Right ventricle myocardium superior (tissue), 1 donor: Measurements from ENCODE around the gene CGNL1. TPM values are rescaled to one million over a fixed set of nuclear protein-coding genes. Genes with fewer than 3 reads are reported as not detected.
A peak's percentile ranks its signal among the peaks of the same experiment; 100 is the strongest.

Source experiments
- ATAC-seq: fragments of 200-7000 bp; cut with Tn5 transposase; one replicate; pipeline ENCODE4 v1.9.1; 2020; ENCODE audit warnings: mild to moderate bottlenecking; ENCODE audit not compliant: poor library complexity
- DNase-seq: peaks from one replicate; pipeline ENCODE4 v3.0.0-alpha.2; 2020
- intact Hi-C: fragments of 100-400 bp; cut with DNase I; formaldehyde crosslinking; loops from one replicate; pipeline ENCODE4 v1.11.2; 2022
- total RNA-seq: library from RNA; stranded (reverse); fragmentation: NEBNext Ultra II Directional; extraction: Animal tissue kit (Norgen Biotek cat#: 25700); gene quantifications from one replicate; pipeline ENCODE4 v1.2.1, GENCODE V29; 2021
- donor health status: DM: no; HTN: yes; CAD: no; lungs with severe emphysema.

The CGNL1 gene
- total RNA-seq, 1 donor from 2014 or later: 11.2 TPM

DNA sequence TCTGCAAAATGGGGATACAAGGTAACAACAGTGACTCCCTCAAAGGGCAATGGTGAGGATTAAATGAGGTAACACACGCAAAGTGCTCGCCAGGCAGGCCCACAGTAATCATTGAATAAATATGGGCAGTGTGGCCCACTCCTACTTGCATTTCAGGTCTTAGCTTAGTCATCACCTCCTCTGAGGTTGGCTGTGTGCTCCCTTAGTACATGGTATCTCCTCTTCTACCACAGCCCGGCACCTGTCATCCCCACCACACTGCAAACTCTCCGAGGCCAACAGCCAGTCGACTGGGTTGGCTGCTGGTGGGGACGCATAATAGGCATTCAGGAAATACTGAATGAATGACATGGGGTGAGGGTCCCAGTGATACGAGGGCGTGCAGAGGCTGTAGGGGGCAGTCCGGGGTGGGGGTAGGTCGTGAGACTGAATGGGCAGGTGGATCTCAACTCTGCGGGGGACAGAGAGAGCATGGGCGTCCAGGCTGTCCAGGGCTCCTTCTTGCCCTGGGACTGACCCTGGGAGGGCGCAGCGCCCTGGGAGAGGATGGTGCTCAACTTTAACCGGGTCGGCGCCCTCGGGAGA is 215.0 kb downstream of the CGNL1 start:
- ATAC-seq: no peak
- no peak for DNase-seq
- intact Hi-C loops: no loop called here

- ATAC-seq (peak; percentile 62), DNase-seq (peak; percentile 84)
- intact Hi-C loops: no loop called here
These were observed 215.6 kb downstream of the CGNL1 start, which contains the start of gene MYZAP for GRCh38 chr15:57591822-57592367. Gene MYZAP, plus strand, starts transcription at chr15:57591904. Its CDS starts 131 bp downstream, at chr15:57592035.

DNA sequence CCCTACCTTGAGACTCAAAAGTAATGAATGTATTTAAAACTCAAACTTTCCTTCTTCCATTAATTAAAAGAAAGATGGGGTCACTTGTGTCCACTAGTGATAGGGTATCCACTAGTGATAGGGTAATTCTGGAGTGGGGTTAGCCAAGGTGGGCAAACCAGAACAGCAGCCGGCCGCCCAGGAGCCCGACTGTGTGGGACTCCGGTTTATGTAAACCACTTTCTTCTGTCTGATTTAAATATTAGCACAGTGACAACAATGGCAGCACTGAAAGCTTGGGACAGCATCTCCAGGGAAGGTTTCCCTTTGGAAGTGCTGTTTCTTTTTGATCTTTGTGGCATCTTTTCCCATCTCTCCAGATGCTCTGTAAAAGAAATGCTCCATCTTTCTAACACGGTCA is 216.1 kb downstream of the CGNL1 start:
- ATAC-seq: no peak
- intact Hi-C loops: no loop called here
- DNase-seq: no peak

DNA sequence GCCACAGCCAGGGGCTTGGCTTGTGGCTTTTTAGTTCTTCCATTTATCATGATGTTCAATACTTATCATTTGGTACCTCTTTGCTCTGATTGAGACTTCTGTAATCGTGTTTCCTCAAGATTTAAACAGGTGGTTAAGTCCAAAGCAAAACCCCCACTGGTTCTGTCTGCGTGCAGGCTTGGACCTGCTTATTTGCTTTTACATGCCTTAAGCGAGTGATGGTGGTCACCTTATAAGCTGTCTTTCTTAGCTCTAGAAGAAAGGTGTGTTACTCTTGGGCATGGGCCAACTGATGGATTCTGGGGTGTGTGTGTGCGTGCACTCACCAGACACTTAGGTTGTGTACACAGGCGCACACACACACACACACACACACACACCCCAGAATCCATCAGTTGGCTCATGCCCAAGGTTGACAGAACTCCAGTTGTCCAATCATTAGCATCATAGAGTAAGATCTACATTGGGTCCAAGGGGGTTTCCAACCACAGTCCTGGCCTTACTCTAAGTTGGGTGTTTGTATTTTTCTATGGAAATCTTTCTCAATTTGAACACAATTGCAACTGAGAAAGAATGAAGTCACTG is 216.6 kb downstream of the CGNL1 start:
- intact Hi-C loops: no loop called here
- no peak for DNase-seq
- ATAC-seq: no peak

- intact Hi-C loops: no loop called here
- DNase-seq: no peak
- no peak for ATAC-seq
These were observed 218.2 kb downstream of the CGNL1 start for GRCh38 chr15:57594479-57594878.

GRCh38 chr15:57595011-57595866 is 218.9 kb downstream of the CGNL1 start:
- peak; percentile 62 for ATAC-seq
- peak; percentile 78 for DNase-seq
- intact Hi-C loops: loop anchor here (5.0 kb wide), 1 partner anchor 33 kb away; no protein-coding TSS in a partner anchor

- no peak for DNase-seq
These were observed 220.1 kb downstream of the CGNL1 start for GRCh38 chr15:57596301-57596855.

DNA sequence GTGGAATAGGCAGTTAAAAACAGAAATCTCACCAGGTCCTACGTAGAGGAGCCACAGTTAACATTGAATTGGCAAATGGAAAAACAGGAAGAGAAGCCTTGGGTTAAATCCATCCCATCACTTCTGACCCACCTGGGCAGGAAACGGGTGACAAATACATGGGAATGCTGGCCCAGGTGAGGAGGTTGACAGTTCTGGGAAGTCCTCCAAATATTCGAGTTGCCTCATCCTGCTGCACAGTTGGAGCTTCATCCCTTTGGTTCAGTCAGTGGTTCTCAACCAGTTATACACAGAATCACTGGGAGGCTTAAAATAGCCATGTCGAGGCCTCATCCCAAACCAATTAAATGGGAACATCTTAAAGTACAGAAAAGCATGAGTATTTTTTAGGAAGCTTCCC is 220.7 kb downstream of the CGNL1 start:
- no peak for DNase-seq
- intact Hi-C loops: loop anchor here (5.0 kb wide), 1 partner anchor 35 kb away; no protein-coding TSS in a partner anchor
- peak; percentile 13 for ATAC-seq

More at GRCh38 chr15:57596301-57596855, 220.1 kb downstream of the CGNL1 start:
- intact Hi-C loops: loop anchor here (5.0 kb wide), 1 partner anchor 34 kb away; no protein-coding TSS in a partner anchor
- peak; percentile 27 for ATAC-seq

DNA sequence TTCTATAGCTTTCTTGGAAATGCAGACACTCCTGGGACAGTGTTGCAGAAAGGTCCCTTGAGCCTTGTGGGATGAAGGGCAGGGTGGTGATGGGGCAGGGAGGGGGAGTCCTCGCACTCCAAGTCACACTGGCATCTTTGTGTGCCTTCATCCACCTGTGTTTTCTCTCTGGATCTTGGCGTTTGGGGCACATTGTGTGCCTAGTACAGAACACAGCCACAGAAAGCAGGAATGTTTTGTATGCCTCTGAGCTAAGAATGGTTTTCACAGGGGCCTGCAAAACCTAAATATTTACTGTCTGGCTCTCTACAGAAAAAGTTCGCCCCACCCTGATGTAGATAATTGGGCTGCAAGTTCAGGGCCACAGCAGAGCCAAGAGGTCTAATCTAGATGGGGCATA is 221.1 kb downstream of the CGNL1 start:
- ATAC-seq (no peak), DNase-seq (no peak)
- intact Hi-C loops: loop anchor here (5.0 kb wide), 1 partner anchor 35 kb away; no protein-coding TSS in a partner anchor

DNA sequence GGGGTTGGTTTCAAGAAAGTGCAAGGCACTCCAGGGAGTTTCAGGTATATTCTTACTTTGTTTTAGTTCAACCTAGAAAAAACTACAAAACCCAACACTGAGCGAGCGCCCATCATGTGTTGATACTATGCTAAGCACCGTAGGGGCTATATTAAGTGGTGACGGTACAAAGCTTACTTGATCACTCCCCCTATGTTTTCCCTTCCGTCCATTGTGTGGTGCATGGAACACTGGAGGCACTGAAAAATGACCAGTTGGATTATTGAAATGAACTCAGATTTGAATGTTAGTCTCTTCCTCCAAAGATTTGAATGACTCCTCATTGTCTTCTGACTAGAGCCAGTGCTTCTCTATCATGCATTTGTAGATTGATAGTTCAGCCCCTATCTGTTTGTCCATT is 222.0 kb downstream of the CGNL1 start:
- DNase-seq: no peak
- no peak for ATAC-seq
- intact Hi-C loops: loop anchor here (5.0 kb wide), 1 partner anchor 36 kb away; no protein-coding TSS in a partner anchor

DNA sequence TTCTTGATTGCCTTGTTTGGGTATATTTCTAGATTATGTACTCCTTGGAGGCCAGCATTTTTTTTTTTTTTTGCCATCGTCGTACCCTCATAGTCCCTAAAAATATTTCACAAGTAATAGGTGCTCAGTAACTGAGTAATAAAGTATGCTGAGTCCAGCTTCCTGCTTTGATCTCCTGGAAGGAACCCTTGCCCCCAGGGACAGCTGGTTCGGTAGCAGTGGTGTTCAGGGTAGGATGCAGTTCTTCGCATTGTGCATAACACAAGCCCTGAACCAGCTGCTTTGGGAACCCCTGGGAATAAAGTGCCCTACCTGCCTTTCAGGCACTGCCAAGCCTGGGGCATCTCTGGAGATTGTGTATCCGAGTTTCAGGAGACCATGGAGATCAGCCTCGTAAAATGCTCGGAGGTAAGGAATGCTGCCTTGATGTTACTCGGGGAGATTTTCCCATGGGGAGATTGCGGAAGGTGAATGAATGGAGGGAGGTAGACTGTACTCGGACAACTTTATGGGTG is 223.0 kb downstream of the CGNL1 start:
- DNase-seq (no peak), ATAC-seq (no peak)
- intact Hi-C loops: loop anchor here (5.0 kb wide), 1 partner anchor 37 kb away; no protein-coding TSS in a partner anchor

DNA sequence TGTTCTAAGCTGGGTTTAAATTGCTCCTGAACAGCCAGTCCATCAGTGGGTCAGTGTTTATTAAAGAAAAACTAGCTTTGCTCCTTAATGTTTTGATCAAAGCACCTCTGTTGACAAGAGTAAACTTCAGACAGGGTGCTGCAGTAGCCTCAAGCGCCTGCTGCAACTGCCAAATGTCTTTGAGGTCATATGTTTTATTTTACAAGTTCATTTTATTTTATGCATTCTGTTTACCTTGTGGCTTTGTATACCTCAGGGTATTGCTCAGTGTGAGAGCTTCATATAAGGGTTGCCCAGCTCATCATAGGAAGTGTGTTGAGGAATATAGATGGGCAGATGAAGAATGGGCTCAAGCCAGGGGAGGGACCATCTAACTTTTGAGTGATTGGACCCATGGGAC is 223.9 kb downstream of the CGNL1 start:
- ATAC-seq: no peak
- DNase-seq: no peak
- intact Hi-C loops: no loop called here

Other genes with a start within 250 kb of the CGNL1 start
- 966 TPM for gene MYZAP, start 215.4 kb downstream of the CGNL1 start, total RNA-seq